GM19193 (cell line): Measurements from ENCODE around the gene WIPF2.

Source experiments
- POLR2A ChIP-seq: IDR thresholded peaks from 4 replicates; pipeline ENCODE4 v1.6.1; 2011; ENCODE audit not compliant: insufficient read depth, insufficient read length; ENCODE audit errors: extremely low read depth

The WIPF2 gene

DNA sequence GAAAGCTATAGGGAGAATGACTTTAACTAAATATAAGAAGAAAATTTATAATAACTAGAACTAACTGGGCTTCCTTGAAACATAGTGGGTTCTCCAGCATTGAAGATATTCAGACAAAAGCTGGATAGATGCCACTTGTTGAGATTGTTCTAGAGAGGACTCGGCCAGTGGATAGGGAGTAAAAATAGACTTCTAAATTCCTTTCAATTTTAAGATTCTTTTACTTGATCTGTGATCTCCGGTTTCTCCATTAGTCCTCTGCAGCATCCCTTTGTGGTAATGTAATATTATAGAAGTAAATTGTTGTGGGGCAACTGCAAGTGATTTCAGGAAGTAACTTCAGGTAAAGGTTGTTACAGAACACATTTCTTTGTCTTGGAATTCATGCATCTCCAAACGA is 79.6 kb downstream of the WIPF2 start:
- no peak for TF ChIP-seq POLR2A

DNA sequence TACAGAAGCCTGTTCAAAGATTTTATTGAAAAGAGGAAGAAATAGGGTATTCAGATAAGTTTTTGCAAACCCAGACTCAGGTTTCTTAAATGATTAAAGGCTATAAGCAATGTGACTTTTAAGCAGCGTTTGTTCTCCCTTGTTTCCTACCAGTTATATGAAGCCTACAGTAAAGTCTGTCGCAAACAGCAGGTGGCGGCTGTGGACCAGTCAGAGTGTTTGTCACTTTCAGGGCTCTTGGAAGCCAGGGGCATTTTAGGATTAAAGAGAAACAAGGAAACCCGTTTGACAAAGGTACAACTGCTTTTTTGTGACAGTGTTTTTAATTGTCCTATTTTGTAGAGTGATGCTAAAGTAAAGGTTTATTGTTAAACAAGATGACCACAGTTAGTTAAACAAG is 82.2 kb downstream of the WIPF2 start:
- TF ChIP-seq POLR2A: no peak

DNA sequence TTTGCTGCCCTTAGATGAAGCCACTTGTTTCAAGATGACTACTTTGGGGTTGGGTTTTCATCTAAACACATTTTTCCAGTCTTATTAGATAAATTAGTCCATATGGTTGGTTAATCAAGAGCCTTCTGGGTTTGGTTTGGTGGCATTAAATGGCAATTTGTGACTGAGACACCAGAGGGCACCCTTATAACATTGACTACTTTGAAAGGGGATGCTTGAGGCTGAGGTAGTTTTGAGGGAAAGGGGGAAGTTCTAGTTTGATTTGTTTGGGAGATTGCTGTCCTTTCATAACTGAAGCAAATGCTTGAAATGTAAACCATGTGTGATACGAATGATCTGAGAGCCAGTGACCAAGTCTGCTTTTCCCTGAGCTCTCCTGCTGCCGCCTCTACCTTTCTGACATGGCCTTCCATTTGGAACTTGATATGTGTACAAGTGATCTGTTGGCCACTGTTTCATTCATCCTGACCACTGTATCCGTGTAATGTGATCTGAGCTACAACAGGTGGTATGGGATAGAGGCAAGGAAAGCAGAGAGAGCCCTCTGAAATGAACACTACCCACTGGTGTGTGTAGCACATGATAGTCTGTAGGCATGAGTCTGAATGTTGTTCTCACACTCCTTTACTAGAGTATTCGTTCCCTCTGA is 84.0 kb downstream of the WIPF2 start:
- no peak for TF ChIP-seq POLR2A

DNA sequence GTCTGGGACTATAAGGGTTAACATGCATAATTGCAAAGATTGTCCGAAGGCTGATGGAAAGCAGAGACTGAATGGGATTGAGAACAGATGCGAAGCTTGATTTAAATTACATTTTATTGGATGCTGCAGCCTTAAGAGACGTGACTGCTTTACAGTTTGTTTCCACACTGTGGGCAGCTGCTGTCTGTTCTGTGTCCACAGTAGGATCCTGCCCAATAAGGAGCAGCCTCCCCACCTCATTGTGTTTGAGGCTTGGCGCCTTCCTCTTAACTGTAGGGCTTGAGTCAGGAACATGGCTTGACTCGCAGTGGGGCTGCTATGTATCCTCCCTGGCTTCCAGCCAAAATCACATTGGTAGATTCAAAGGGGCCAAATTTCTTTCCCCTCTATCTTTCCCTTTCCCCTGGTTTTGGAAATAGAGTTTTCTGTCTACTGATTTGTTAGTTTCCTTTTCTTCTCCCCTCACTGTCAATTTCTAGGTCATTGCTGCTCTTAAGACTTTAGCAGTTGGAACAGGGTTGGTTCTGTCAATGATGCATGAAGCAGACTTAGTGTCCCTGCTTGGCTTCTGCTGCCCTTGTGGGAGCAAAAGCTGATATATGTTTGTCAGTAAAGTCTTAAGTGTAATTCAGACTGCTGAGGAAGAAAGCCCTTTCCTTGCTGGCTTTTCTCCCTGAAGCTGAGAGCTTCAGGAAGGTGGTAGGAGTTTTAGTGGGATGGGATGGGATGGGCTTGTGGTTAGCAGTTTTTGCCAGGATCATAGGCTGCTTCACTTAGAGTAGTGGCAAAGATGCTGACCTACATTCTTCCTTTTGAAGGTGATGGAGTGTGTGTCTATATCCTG is 84.8 kb downstream of the WIPF2 start:
- no peak for TF ChIP-seq POLR2A

DNA sequence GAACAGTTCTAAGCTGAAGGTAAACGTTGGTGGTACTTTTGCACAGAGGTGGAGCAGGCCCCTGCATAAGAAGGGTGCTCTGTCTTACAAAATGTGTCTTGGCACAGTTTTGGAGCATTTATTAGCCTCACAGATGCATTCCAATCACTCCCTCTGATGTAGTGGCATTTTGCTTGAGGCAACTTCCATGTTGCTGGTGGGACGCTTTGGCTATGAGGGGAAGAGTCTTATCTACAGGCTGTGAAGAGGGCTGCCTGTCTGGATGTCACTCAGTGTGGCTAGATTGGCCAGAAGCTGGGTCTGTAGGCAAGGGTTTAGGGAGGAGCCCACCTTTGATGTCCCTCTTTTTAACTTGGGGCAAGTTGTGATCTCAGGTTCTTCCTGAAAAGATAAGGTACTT is 87.3 kb downstream of the WIPF2 start:
- TF ChIP-seq POLR2A: no peak

DNA sequence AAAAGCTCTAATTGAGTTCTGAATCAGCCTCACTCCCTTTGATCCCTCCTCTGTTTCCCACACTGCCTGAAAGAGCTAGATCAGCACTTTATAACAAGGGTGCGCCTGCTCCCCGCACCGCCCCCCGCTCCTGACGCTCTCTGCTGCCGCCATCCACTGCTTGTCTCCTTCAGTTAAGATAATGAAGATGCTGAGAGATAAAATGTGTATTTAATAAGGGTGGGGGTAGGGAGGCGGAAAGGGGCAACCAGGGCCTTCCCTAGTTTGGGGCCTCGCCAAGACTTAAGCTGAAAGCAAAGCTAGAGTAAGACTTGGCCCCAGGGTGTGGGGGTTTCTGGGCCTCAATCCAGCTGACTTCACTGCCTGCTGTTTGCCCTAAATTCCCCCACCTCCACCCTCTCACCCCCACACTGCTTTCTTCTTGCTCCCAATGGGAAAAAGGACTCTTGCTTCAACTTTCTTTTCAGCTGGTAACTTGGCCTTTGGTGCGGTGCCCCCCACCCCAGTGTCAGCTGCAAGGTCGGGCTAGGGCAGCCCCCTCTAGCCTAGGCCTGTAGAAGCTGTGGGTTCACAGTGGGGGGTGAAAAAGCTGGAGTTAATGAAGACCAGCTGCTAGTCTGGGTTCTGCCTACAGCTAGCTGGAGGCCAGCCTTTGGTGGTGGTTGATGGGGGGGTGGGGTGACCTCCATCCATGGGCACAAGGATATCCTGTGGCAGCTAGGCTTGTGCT is 88.1 kb downstream of the WIPF2 start:
- TF ChIP-seq POLR2A: no peak

DNA sequence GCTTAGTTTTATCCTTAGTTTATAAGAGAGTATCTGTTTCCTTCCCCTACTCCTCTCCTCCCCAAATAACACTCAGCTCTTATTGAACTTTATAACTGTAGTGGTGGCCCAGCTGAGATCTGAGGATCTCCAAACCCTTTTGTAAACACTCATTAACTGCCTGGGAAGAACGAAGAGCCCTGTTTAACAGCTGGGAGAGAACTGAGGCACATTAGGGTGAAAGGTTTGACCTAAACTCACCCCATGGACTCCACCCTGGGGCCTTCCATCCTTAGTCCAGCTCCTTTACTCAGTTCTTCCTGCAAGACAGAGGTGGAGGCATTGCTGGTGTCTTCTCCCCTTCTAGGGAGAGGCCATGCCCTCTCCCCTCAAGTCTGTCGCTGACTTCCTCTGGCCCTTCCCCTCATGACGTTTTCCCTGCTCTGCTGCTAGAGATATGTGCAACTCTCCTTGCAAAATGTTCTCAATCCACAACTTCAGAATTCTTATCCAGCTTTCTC is 88.7 kb downstream of the WIPF2 start:
- no peak for TF ChIP-seq POLR2A

DNA sequence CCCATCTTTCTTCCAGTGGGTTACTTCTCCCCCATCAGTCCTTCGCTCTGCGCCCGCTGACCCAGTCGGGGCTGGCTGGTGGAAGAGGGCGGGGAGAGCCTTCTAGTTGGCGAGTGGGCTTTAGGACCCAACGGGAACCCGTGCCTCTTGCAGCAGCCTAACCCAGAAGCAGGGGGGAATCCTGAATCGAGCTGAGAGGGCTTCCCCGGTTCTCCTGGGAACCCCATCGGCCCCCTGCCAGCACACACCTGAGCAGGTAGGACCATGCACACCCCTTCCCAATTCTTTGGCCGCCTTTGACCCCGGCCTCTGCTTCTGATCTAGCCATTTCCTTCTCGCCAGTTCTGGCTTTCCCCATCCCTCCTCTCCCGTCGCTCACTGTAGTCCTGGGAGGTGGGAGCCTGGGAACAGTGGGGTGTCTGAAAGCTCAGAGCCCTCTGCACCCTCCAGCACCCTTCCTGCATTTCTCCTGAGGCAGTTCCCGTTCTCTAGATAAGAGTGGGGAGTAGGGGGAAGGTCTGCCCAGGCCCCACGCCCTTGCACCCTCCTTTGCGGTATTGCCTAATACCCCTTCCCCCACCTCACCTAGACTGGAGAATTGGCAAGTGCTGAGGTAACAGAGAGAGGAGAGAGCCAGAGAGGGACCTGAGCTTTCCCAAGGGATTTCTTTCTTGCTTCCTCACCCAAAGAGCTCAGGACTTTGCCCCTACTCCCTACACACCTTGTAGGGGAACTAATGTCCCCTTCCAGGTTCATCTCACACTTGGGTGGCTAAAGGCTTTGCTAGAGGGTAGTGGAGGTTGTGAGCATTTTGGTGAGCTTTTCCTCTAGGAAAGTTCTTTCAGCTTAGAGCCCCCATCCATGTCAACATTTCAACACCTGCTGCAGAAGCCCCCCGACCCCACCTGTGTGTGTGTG is 90.2 kb downstream of the WIPF2 start, which contains the start of gene RARA:
Gene RARA, plus strand, starts transcription at position 150 of the 918 bp plus-strand sequence. CDS start 22,039 bp downstream, outside the sequence.
- TF ChIP-seq POLR2A: no peak

DNA sequence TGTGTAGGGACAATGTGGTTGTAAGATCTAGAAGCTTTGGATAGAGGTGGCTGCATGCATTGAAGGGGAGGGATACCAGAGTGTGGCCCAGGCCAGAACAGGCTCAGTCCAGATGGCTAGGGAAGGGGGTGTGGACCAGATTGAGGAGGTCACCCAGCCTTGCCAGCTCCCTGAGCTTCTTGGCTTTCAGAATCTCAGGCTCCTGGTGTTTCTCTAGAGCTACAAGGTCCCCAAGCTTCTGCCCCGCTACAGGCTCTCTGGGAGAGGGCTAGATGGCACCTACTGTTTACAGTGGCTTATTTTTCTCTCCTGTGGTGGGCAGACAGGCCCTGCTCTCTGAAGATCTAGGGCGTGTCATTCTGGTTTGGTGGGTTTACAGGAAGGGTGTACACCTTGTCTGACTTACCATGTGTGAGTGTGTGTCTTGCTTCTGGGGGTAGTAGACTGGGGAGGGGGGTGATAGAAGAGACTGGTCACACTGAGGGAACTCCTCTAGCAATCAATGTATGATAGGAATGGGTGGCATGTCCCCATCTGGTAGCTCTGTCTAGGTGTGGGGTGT is 90.9 kb downstream of the WIPF2 start:
- no peak for TF ChIP-seq POLR2A

DNA sequence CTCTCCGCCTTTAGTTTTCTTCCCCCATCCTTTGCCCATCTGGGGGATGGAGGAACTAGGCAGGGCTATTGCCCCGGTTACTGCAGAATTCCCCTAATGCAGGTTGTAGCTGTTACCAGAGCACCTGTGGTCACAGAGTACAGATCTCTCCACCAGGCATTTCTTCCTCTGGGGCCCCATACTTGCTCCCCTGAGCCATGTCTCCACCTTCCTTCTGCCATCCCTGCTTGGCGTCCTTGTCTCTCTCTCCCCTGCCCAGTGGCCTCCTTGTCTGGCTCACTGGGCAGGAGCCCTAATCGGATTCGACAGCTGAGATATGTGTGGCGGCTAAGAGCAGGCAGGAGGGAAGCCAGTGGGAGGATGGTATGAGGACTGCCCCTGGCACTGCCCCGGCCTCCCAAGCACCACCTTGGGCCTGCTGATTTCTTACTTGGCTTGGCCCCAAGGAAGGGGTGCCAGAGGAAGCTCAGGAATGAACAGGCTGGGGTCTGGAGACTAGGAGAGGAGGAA is 91.8 kb downstream of the WIPF2 start:
- TF ChIP-seq POLR2A: no peak

DNA sequence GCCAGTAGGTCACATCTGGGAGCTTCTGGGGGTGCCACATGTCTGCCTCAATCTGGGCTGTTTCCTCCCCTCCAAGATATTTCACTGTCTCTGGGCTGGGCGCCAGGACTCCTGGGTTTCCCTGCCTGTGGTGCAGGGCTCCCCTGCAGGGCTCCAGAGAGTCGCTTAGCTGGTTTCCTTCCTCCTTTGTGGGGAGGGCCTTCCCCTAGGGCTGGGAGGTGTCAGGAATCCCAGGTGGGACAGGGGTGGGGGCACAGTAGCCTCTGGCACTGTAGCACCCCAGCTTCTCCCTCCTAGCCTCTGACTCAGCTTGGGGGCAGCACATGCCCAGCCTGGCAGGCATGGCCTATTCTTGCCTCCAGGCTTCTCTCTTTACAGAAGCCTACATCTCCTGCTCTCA is 92.5 kb downstream of the WIPF2 start:
- no peak for TF ChIP-seq POLR2A

DNA sequence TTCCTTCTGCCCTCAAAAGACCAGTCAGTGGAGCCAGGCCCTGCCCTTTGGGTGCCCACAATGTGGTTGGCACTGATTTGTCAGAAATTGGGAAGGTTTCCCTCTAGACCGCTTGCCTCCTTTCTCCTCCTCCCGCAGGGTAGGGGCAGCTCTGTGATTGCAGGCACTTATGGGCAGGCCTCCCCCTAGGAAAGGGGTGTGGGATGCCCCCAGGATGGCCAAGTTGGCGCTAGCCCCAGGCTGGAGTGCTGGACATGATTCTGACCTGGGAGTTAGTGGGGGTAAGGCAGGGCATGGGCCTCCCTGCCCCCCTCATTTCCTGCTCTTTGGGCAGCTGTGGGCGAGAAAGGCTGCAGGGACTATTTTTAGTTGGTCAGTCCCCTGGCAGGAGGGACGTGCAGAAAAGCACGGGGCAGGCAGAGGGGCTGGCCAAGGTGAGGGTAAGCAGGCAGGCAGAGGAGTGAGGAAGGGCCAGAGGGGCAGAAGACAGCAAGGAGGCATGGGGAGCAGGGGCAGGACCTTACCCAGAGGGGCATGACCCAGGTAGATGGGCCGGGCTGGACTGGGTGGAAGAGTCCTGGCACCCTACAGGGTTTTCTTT is 93.1 kb downstream of the WIPF2 start:
- TF ChIP-seq POLR2A: no peak

DNA sequence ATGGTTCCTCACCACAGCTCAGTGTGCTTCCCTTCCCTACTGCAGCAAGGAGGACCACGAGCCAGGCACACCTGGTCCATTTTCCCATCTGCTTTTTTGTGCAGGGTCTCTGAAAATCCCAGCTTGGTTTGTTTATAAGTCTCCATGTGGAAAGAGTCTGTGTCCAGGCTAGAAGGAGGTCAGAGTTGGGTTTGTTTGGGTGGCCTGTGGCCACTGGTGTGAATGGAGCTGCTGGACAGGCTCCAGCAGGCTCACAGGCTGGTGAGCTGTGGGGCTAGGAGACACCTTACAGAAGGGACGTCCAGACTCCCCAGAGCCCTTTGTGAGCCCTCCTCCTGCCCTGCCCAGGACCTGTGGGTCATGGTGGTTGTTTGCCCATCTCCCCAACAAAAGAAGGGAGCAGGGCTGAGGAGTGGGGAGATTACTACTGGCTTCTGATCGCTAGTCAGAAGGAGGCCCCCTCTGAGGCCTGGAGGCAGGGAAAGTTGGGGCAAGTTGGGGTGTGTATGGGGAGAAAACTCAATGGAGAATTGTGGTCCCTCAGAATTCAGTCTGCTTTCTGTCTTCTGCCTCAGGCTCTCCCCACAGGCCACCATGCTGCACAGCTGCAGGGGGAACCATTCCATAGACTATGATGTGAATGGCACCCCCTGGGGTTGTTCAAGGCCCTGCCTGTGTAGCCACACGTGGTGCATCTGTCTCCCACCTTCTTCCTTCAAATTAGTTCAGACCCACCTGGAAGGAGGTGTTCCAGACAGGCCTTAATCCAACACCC is 94.0 kb downstream of the WIPF2 start:
- no peak for TF ChIP-seq POLR2A
